Fibroblast of upper back skin (primary cell): ENCODE measurements around the gene TGFB1.
"Not testable (repeated sequence)": the region's sequence is repeated elsewhere in the genome, so short reads cannot be mapped to it uniquely, and the experiment has no call there.

ENCODE experiments used
- DNase-seq: peaks from one replicate; pipeline ENCODE4 v3.0.0-alpha.2; 2013

The TGFB1 gene

DNA sequence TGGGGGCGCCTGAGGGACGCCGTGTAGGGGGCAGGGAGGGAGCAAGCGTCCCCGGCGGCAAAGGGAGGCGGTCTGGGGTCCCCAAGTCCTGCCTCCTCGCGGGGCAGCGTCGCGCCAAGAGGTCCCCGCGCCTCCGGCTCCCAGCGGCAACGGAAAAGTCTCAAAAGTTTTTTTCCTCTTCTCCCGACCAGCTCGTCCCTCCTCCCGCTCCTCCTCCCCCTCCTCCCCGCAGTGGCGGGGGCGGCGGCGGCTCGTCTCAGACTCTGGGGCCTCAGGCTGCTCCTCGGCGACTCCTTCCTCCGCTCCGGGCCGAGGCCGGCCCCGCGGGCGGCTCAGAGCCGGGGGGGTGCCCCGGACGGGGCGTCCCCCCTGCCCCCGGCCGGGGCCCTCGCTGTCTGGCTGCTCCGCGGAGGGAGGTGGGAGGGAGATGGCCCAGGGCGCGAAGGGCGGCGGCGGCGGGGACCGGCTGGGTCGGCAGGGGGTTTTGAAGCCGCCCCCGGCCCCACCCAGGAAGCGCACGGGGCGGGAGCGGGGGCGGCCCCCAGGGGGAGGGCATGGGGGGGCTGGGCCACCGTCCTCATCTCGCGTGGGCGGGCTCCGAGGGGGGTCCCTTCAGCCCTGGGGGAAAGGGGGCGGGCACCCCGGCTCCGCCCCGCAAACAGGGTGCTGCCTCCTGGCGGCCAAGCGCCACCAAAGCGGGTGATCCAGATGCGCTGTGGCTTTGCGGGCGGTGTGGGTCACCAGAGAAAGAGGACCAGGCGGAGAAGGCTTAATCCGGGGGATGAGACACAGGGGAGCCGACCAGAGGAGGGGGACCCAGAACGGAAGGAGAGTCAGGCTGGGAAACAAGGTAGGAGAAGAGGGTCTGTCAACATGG is at the start of gene TGFB1:
Gene TGFB1, minus strand, starts transcription at position 457 of the 877 bp plus-strand sequence. CDS start 878 bp downstream, outside the sequence.
- peak; percentile 91 for DNase-seq

GRCh38 chr19:41402010-41402409 is 48.3 kb upstream of the TGFB1 start:
- no peak for DNase-seq

DNA sequence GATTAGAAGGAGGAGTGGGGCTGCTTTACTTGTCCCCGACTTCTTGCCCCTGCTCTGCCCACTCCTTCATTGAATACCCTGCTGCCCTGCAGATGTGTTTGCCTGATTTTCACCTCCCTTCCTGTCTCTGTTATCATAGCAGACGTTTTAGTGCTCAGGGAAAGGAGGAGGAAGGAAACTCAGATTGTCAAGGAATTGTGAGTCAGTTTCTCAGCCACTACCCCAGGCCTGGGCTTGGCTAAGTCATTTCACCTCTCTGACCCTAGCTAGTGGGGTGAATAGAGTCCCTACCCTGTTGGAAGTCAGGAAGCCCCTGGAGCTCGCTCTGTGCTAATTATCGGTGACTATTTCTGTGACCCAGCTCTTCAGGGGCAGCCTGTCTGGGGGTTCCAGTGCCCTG is 47.8 kb upstream of the TGFB1 start:
- DNase-seq: no peak

DNA sequence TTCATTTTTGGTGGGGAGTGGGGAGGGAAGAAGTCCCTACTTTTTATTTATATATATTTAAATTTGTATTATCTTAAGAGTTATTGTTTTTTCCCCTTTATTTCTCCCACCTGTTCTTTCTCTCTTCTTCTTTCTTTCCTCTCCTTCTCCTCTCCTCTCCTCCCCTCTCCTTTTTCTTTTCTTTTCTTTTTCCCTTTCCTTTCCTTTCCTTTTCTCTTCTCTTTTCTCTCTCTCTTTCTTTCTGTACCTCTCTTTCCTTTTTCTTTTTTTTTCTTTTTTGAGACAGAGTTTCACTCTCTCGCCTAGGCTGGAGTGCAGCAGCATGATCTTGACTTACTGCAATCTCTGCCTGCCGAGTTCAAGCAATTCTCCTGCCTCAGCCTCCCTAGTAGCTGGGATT is 45.8 kb upstream of the TGFB1 start:
- DNase-seq: no peak

- no peak for DNase-seq
Measured at GRCh38 chr19:41399091-41399490, 45.4 kb upstream of the TGFB1 start.

DNA sequence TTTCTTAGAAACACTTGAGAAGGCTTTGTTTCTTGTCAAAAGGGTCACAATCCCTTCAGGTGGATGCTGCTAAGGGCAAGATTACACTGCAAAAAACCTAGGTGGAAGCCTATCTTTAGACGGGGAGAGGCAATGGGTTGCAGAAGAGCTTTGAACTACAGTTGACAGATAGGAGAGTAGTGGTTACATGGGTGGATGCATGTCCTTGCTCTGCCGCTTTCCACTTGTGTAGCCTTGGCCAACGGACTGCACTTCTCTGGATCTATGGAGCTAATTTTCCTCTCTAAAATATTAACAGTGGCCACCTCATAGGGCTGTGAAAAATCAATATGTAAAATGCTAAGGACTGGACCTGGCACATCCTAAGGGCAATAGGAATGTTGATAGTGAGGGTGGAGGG is 44.9 kb upstream of the TGFB1 start:
- DNase-seq: no peak

GRCh38 chr19:41398050-41398418 is 44.3 kb upstream of the TGFB1 start:
- no peak for DNase-seq

DNA sequence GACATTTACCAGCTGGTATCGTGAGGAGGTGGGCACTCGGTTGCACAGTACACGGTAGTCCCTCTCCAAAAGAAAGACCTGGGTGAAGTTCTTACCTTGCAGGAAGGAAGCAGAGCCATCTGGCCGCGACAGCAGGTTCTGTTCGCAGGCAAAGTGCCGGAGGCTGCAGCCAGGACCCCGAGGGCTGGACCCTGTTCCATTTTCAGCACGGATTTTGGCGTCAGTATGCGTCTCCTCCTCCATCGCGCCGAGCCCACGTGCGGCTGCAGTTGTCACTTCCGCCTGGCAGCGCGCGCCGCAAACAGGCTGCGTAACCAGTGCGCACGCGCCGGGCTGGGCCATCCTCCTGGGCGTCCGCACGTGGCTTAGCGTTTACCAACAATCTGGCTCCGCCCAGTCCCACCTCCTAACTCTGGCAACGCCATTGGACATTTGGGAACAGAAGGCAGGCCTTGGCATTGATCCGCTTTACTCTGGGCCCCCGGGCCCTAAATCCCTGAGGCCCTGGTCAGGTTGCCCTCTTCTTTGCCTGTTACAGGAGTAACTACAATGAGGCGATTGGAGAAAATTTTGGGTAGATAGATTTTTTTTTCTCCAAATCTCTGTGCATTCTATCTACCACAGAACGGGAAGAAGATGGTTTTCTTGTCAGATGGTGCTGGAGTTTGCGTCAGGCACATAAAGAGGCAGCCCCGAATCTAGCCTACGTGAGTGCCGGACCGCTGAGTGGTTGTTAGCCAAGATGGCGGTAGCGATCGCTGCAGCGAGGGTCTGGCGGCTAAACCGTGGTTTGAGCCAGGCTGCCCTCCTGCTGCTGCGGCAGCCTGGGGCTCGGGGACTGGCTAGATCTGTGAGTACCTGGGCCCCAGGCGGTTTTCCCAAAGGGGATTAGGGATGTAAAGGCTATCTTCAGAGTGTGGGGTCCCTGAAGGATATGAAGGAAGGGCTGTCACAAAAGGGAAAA is 43.6 kb upstream of the TGFB1 start, which contains the start of the genes BCKDHA and EXOSC5:
Gene BCKDHA, plus strand, starts transcription at position 733 of the 964 bp plus-strand sequence. Its CDS starts 10 bp downstream, at position 743.
Gene EXOSC5, minus strand, starts transcription at position 274 of the 964 bp plus-strand sequence. Its CDS starts 31 bp downstream, at position 243.
- peak; percentile 100 for DNase-seq

- no peak for DNase-seq
Measured at GRCh38 chr19:41395355-41395754, 41.6 kb upstream of the TGFB1 start.

DNA sequence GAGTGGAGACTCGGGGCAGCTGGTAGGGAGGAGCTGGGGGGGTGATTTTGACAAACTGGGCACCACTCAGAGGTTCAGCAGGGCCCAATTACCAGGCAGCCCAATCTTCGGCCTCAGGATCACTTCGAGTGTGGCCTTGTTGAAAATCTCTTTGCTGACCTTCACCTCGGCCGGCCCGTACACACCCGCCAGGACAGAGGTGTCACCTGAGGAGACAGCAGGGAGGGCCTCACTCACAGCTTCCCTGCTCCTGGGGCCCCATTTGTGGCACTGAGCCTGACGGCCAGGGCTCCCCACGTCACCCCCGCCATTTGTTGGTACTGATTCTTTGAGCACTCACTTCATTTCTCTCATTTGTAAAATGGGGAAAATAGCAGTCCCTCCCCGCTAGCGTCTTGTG is 39.1 kb upstream of the TGFB1 start:
- DNase-seq: no peak

- DNase-seq: no peak
Measured at GRCh38 chr19:41391618-41392017, 37.9 kb upstream of the TGFB1 start.

DNA sequence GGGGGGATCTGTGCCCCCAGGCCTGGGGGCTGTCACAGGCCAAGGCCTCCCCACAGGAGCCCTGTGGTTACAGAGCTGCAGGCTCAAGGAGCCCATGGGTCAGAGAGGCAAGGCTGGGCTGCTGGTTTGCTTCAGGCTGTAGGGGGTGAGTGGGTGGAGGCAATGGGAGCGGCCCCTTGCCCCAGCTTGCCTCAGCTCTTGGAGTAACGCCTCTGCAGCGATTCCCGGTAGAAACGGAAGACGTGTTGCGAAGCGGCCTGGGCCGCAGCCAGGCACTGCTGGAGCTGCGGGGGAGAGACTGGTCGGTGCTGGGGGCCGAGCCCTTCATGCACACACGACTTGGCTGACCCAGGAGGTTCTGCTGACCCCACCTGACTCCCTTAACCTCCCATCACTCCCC is 32.7 kb upstream of the TGFB1 start:
- DNase-seq: no peak

DNA sequence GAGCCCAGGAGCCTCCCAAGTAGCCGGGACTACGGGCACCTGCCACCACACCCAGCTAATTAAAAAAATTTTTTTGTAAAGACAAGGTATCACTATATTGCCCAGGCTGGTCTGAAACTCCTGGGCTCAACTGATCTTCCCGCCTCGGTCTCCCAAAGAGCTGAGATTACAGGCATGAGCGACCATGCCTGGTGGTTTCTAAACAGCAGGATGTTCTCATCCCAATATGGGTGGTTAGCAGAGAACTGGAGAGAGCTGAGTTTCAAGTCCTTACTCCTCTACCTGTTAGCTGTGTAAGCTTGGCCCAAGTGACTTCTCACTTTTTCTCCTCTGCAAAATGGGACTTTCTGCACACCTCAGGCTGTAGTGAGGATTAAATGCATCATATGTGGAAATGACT is 30.6 kb upstream of the TGFB1 start:
- no peak for DNase-seq

DNA sequence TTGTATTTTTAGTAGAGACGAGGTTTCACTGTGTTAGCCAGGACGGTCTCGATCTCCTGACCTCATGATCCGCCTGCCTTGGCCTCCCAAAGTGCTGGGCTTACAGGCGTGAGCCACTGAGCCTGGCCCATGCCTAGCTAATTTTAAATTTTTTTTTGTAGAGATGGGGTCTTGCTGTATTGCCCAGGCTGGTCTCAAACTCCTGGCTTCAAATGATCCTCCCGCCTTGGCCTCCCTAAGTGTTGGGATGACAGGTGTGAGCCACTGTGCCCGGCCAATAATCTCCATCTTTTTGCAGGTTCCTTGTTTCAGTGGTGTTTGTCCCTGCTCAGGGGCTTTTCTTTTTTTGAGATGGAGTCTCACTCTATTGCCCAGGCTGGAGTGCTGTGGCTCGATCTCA is 27.8 kb upstream of the TGFB1 start:
- not testable (repeated sequence) for DNase-seq

GRCh38 chr19:41377977-41378709 is 24.4 kb upstream of the TGFB1 start:
- peak; percentile 25 for DNase-seq

DNA sequence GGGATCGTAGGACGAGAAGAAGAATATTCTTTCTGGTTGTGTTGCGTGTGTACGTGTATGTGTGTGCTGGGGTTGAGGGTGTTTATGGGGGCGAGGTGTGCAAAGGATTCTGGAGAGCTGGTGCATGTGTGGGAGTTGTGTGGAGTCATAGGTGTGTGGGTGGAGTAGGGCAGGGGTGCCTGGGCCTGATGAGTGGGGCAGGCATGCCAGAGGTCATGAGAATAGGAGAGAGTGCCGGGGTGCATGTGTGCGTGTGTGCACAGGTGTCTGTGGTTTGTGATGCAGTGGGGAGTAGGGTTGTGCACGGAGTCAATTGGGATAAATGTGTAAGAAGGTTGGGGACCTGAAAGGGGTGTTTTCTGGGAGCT is 23.3 kb upstream of the TGFB1 start:
- DNase-seq: no peak

GRCh38 chr19:41376241-41376997 is 22.7 kb upstream of the TGFB1 start, which contains the start of gene TMEM91:
Gene TMEM91 (plus strand): TSS chr19:41376533. CDS start chr19:41378310, 1,777 bp downstream.
- DNase-seq: no peak

GRCh38 chr19:41373993-41374392 is 20.3 kb upstream of the TGFB1 start:
- DNase-seq: peak; percentile 92

DNA sequence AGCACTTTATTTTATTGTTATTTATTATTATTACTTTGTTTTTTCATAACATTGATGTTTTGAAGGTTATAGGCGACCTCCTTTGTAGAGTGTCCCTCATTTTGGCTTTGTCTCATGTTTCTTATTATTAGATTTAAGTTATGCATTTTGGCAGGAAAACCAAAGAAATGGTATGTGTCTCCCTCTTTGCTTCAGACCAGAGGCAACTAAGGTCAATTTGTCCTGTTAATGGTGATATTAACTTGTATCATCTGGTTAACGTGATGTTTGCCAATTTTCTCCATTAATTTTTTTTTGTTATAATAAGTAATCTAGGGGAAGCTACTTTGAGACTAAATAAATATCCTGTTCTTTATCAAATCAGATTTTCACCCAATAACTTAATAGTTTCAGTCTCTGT is 18.8 kb upstream of the TGFB1 start:
- DNase-seq: no peak

- no peak for DNase-seq
Measured at GRCh38 chr19:41371541-41371940, 17.8 kb upstream of the TGFB1 start.

- DNase-seq: not testable (repeated sequence)
Measured at GRCh38 chr19:41371119-41371518, 17.4 kb upstream of the TGFB1 start.

- no peak for DNase-seq
Measured at GRCh38 chr19:41369769-41370168, 16.0 kb upstream of the TGFB1 start.
